NB4 (cell line): Measurements from ENCODE around the gene DNAJC6.

ENCODE experiments used
- MYC ChIP-seq: IDR thresholded peaks from 2 replicates; pipeline ENCODE4 v1.6.1; 2011; ENCODE audit warnings: low read depth, low read length
- POLR2A ChIP-seq: IDR thresholded peaks from 2 replicates; pipeline ENCODE4 v1.6.1; 2011; ENCODE audit warnings: mild to moderate bottlenecking; ENCODE audit not compliant: insufficient read length; ENCODE audit errors: extremely low read depth
- TF ChIP-seq, protein P1 (sequence below): IDR thresholded peaks from one replicate; pipeline ENCODE4 v1.5.1; 2012; ENCODE audit warnings: low read depth, low read length
- TF ChIP-seq, protein P2 (sequence below): IDR thresholded peaks from 2 replicates; pipeline ENCODE4 v1.6.1; 2011; ENCODE audit warnings: low read depth, low read length

- TF ChIP-seq, protein P1, sequence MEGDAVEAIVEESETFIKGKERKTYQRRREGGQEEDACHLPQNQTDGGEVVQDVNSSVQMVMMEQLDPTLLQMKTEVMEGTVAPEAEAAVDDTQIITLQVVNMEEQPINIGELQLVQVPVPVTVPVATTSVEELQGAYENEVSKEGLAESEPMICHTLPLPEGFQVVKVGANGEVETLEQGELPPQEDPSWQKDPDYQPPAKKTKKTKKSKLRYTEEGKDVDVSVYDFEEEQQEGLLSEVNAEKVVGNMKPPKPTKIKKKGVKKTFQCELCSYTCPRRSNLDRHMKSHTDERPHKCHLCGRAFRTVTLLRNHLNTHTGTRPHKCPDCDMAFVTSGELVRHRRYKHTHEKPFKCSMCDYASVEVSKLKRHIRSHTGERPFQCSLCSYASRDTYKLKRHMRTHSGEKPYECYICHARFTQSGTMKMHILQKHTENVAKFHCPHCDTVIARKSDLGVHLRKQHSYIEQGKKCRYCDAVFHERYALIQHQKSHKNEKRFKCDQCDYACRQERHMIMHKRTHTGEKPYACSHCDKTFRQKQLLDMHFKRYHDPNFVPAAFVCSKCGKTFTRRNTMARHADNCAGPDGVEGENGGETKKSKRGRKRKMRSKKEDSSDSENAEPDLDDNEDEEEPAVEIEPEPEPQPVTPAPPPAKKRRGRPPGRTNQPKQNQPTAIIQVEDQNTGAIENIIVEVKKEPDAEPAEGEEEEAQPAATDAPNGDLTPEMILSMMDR: no peak
- TF ChIP-seq, protein P2, sequence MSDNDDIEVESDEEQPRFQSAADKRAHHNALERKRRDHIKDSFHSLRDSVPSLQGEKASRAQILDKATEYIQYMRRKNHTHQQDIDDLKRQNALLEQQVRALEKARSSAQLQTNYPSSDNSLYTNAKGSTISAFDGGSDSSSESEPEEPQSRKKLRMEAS: no peak
- TF ChIP-seq POLR2A (no peak), MYC (no peak)
Observed at GRCh38 chr1:65398083-65398482, 88.7 kb downstream of the DNAJC6 start.
